ENCODE measurements around the gene BDP1.

Gene BDP1

GRCh38 chr5:71457106-71457505 lies 1.7 kb downstream of the BDP1 start:
- H3K4me3 ChIP-seq (ENCODE audit: low read length), result peak overlapping the region; percentile 100
- H3K4me1 ChIP-seq (ENCODE audit: low read length), result peaks cover 5% of the 10 kb centered on the region
- TF ChIP-seq CTCF (IDR thresholded peaks at IDR 0.05; ENCODE audit: low read depth, low read length) (no peak), EZH2phosphoT487 (IDR thresholded peaks at IDR 0.05; ENCODE audit: low read depth) (no peak)
- H3K9ac ChIP-seq (ENCODE audit: low read length), result peak overlapping the region; percentile 92; the same call in 1 of the 2 replicates
- 0 out of 2 replicates have a peak, but pooled peaks cover 7% of the 10 kb centered on the region for H4K20me1 ChIP-seq (ENCODE audit: insufficient read depth, low read length)
- no peak overlapping the region for H2AFZ ChIP-seq (ENCODE audit: low read depth, low read length)
- H3K27ac ChIP-seq (ENCODE audit: low read length), result no peak overlapping the region
- H3K36me3 ChIP-seq (replicated peaks; ENCODE audit: low read depth, low read length), result peaks cover 14% of the 10 kb centered on the region
- H3K9me3 ChIP-seq (ENCODE audit: insufficient read depth, low read length), result no peaks in the 10 kb centered on the region
- H3K4me2 ChIP-seq (ENCODE audit: low read length), result peak overlapping the region; percentile 93
- peaks cover 34% of the 10 kb centered on the region for H3K79me2 ChIP-seq (ENCODE audit: low read length)
- H3K27me3 ChIP-seq (ENCODE audit: low read depth, low read length), result no peaks in the 10 kb centered on the region

DNA sequence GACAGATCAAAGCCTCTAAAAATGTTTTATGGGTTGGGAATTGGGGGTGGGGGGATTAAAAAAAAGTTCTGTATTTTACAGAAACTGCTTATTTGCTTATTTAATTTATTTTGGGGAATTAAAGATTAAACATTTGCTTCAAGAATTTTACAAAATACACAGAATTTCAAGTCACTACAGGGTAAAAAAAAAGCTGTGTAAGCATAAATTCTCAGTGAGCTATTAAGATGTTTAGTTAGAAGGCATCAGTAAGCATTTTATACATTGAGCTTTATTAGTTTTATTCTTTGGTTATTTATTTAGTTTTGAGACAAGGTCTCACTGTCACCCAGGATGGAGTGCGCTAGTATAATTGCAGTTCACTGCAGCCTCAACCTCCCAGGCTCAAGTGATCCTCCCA lies 5.2 kb downstream of the BDP1 start:
- no peaks in the 10 kb centered on the region for H3K27me3 ChIP-seq (ENCODE audit: low read depth, low read length)
- no peak overlapping the region for H3K4me3 ChIP-seq (ENCODE audit: low read length)
- peaks cover 32% of the 10 kb centered on the region for H3K79me2 ChIP-seq (ENCODE audit: low read length)
- H3K27ac ChIP-seq (ENCODE audit: low read length), result no peak overlapping the region
- H3K9ac ChIP-seq (ENCODE audit: low read length), result no peak overlapping the region
- H2AFZ ChIP-seq (ENCODE audit: low read depth, low read length), result no peak overlapping the region
- peaks cover 17% of the 10 kb centered on the region for H3K36me3 ChIP-seq (replicated peaks; ENCODE audit: low read depth, low read length)
- no peaks in the 10 kb centered on the region for H3K9me3 ChIP-seq (ENCODE audit: insufficient read depth, low read length)
- H3K4me1 ChIP-seq (ENCODE audit: low read length), result peaks cover 5% of the 10 kb centered on the region
- TF ChIP-seq CTCF (IDR thresholded peaks at IDR 0.05; ENCODE audit: low read depth, low read length) (no peak), EZH2phosphoT487 (IDR thresholded peaks at IDR 0.05; ENCODE audit: low read depth) (no peak)
- H3K4me2 ChIP-seq (ENCODE audit: low read length), result no peak overlapping the region
- 0 out of 2 replicates have a peak, but pooled peaks cover 7% of the 10 kb centered on the region for H4K20me1 ChIP-seq (ENCODE audit: insufficient read depth, low read length)

DNA sequence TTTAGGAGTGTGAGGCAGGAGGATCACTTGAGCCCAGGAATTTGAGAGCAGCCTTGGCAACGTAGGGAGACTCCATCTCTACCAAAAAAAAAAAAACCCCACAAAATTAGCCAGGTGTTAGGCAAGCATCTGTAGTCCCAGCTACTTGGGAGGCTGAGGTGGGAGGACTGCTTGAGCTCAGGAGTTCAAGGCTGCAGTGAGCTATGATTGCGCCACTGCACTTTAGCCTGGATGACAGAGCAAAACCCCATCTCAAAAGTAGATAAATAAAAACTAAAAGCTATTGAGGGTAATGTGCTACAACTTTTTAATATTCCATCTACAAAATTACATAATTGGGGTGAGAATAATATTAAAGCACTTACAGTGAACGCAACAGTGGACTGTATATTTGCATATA lies 5.9 kb downstream of the BDP1 start:
- Histone ChIP-seq H3K36me3 (replicated peaks; ENCODE audit: low read depth, low read length) (peaks cover 17% of the 10 kb centered on the region), H2AFZ (ENCODE audit: low read depth, low read length) (no peak overlapping the region), H3K9me3 (ENCODE audit: insufficient read depth, low read length) (no peaks in the 10 kb centered on the region), H3K4me1 (ENCODE audit: low read length) (peaks cover 5% of the 10 kb centered on the region), H3K27me3 (ENCODE audit: low read depth, low read length) (no peaks in the 10 kb centered on the region), H3K27ac (ENCODE audit: low read length) (no peak overlapping the region), H3K79me2 (ENCODE audit: low read length) (peaks cover 25% of the 10 kb centered on the region), H3K4me2 (ENCODE audit: low read length) (no peak overlapping the region), H4K20me1 (ENCODE audit: insufficient read depth, low read length) (0 out of 2 replicates have a peak, but pooled peaks cover 7% of the 10 kb centered on the region), H3K4me3 (ENCODE audit: low read length) (no peak overlapping the region), H3K9ac (ENCODE audit: low read length) (no peak overlapping the region)
- TF ChIP-seq CTCF (IDR thresholded peaks at IDR 0.05; ENCODE audit: low read depth, low read length) (no peak), EZH2phosphoT487 (IDR thresholded peaks at IDR 0.05; ENCODE audit: low read depth) (no peak)

DNA sequence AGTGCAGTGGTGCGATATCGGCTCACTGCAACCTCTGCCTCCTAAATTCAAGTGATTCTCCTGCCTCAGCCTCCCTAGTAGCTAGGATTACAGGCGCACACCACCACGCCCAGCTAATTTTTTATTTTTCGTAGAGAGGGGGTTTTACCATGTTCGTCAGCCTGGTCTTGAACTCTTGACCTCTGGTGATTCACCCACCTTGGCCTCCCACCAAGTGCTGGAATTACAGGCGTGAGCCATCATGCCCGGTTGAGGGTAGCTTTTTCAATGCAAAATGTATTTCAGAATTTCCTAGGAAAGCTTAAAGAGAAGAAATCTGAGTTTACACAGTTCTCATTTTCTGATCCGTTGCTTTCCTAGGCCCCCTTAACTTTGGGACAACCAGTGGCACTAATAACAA lies 15.7 kb downstream of the BDP1 start:
- H3K4me2 ChIP-seq (ENCODE audit: low read length), result no peak overlapping the region
- H3K36me3 ChIP-seq (replicated peaks; ENCODE audit: low read depth, low read length), result peaks cover 12% of the 10 kb centered on the region
- H3K9ac ChIP-seq (ENCODE audit: low read length), result no peak overlapping the region
- H4K20me1 ChIP-seq (ENCODE audit: insufficient read depth, low read length), result no peaks in the 10 kb centered on the region
- H3K27me3 ChIP-seq (ENCODE audit: low read depth, low read length), result no peaks in the 10 kb centered on the region
- H3K4me1 ChIP-seq (ENCODE audit: low read length), result peaks cover 26% of the 10 kb centered on the region
- no peak overlapping the region for H3K27ac ChIP-seq (ENCODE audit: low read length)
- no peaks in the 10 kb centered on the region for H3K9me3 ChIP-seq (ENCODE audit: insufficient read depth, low read length)
- no peak overlapping the region for H3K4me3 ChIP-seq (ENCODE audit: low read length)
- TF ChIP-seq CTCF (IDR thresholded peaks at IDR 0.05; ENCODE audit: low read depth, low read length) (no peak), EZH2phosphoT487 (IDR thresholded peaks at IDR 0.05; ENCODE audit: low read depth) (no peak)
- no peaks in the 10 kb centered on the region for H3K79me2 ChIP-seq (ENCODE audit: low read length)
- H2AFZ ChIP-seq (ENCODE audit: low read depth, low read length), result no peak overlapping the region

Measured in OCI-LY3 (cell line).